Naive thymus-derived CD8-positive, alpha-beta T cell (primary cell): ENCODE measurements around the gene CNOT11. TPM values are rescaled to one million over a fixed set of nuclear protein-coding genes. Genes with fewer than 3 reads are reported as not detected.
"Not testable (repeated sequence)": the region's sequence is repeated elsewhere in the genome, so short reads cannot be mapped to it uniquely, and the experiment has no call there.

Source experiments
- ATAC-seq, 2 donors: fragments of 150-1000 bp; cut with Tn5 transposase in 1 of 2; sonication (Bioruptor Pico), chemical (Tn5 transposase) in 1 of 2; 1 replicate in 1 of 2; 2 replicates in 1 of 2; pipeline ENCODE4 v1.10.0; 2021; ENCODE audit warnings: mild to moderate bottlenecking in 2 of 2, moderate library complexity in 2 of 2
- POLR2A ChIA-PET: fragments of 350-600 bp; sonication (Branson Sonifier 250); formaldehyde crosslinking; loops from one replicate; lab custom pipeline; 2021; ENCODE audit warnings: antibody characterized with exemption; lab: Charles Lee
- DNase-seq, 10 donors: peaks; one replicate each; pipeline versions ENCODE4 v3.0.0 to v3.0.0-alpha.2; 2020 to 2022
- H3K27ac Mint-ChIP-seq, 10 donors: one replicate each; pipeline ENCODE4 v1.8.0; 2020 to 2022; ENCODE audit warnings: mild to moderate bottlenecking in 10 of 10, mixed read lengths in 10 of 10, moderate library complexity in 4 of 10, inconsistent platforms in 1 of 10
- H3K27me3 Mint-ChIP-seq, 5 donors: one replicate each; pipeline ENCODE4 v1.8.0; 2021 to 2022; ENCODE audit warnings: mixed read lengths in 5 of 5
- H3K36me3 Mint-ChIP-seq, 3 donors: one replicate each; pipeline ENCODE4 v1.8.0; 2020 to 2022; ENCODE audit warnings: mixed read lengths in 3 of 3, mild to moderate bottlenecking in 2 of 3, inconsistent platforms in 1 of 3
- H3K4me1 Mint-ChIP-seq, 4 donors: one replicate each; pipeline ENCODE4 v1.8.0; 2021 to 2022; ENCODE audit warnings: mixed read lengths in 4 of 4
- H3K4me3 Mint-ChIP-seq, 10 donors: one replicate each; pipeline ENCODE4 v1.8.0; 2020 to 2022; ENCODE audit warnings: mild to moderate bottlenecking in 10 of 10, mixed read lengths in 10 of 10, moderate library complexity in 6 of 10, inconsistent platforms in 1 of 10
- H3K9me3 Mint-ChIP-seq, 9 donors: one replicate each; pipeline ENCODE4 v1.8.0; 2020 to 2022; ENCODE audit warnings: mixed read lengths in 9 of 9, mild to moderate bottlenecking in 3 of 9, inconsistent platforms in 1 of 9, moderate library complexity in 1 of 9
- polyA plus RNA-seq, 3 donors: library from polyadenylated mRNA; unstranded; fragments of 300-500 nt; fragmentation: Illumina TruSeq; gene quantifications; one replicate each; pipeline ENCODE4 v1.2.3, GENCODE V29; 2021
- total RNA-seq, 8 experiments: library from RNA in 2 of 8; stranded (reverse) in 2 of 8; gene quantifications; one replicate each; pipeline ENCODE4 v1.2.3 and lab custom pipeline; 2021 to 2026

Gene CNOT11
- total and polyA plus RNA-seq, 5 experiments from 2014 or later = 51.6 to 69.3 (median 64.2) TPM

DNA sequence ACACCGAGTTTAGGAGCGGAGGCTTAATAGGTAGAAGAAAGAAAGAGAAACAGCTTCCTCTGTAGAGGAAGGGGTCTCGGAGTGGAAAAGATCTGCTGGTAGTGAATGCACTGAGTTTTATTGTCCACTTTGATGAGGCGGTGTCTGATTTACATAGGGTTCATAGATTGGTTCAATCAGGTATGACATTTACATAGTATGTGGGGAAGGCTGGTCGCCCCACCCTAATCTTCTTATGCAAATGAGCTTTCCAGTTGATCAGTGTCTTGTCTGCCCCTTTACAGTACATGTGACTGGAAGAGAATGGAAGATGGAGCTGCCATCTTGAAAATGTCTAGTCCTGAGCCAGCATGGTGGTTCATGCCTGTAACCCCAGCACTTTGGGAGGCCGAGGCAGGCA lies 19.9 kb upstream of the CNOT11 start:
- no peak for DNase-seq
- Mint-ChIP-seq H3K27me3 (no peaks in the 10 kb centered on the region), H3K4me1 (no peaks in the 10 kb centered on the region), H3K27ac (no peak overlapping the region), H3K36me3 (peaks cover 0 to 23% (median 5%) of the 10 kb centered on the region in 3 donors), H3K9me3 (peaks cover 0 to 4% (median 0%) of the 10 kb centered on the region in 9 donors), H3K4me3 (no peak overlapping the region)
- POLR2A ChIA-PET = interaction anchor here (0.7 kb wide), 1 partner anchor 661 kb away, joined by 4 read pairs; no protein-coding TSS in a partner anchor
- no peak for ATAC-seq

GRCh38 chr2:101234169-101234938 lies 18.3 kb upstream of the CNOT11 start:
- Mint-ChIP-seq H3K4me3 (no peak overlapping the region), H3K27ac (no peak overlapping the region), H3K9me3 (peaks cover 0 to 4% (median 0%) of the 10 kb centered on the region in 9 donors), H3K36me3 (peaks cover 0 to 21% (median 5%) of the 10 kb centered on the region in 3 donors), H3K4me1 (peaks cover 0 to under 1% (median 0%) of the 10 kb centered on the region in 4 donors), H3K27me3 (no peaks in the 10 kb centered on the region)
- ATAC-seq = no peak
- DNase-seq = no peak
- POLR2A ChIA-PET = no interaction called here

DNA sequence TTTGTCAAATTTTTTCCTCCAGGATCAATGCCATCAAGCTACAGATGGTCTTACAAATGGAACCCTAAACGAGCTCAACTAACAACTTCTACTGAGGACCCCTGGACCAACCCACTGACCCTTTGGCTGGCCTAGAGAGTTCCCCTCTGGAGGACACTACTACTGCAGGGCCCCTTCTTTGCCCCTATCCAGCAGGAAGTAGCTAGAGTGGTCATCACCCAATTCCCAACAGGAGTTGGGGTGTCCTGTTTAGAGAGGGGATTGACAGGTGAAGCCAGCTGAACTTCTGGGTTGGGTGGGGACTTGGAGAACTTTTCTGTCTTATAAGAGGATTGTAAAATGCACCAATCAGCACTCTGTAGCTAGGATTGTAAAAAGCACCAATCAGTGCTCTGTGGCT lies 16.7 kb upstream of the CNOT11 start:
- not testable (repeated sequence) for H3K4me1 Mint-ChIP-seq

GRCh38 chr2:101237944-101238343 lies 14.7 kb upstream of the CNOT11 start:
- H3K4me1 Mint-ChIP-seq, H3K4me3 Mint-ChIP-seq, ATAC-seq, H3K36me3 Mint-ChIP-seq, H3K9me3 Mint-ChIP-seq, H3K27me3 Mint-ChIP-seq, DNase-seq, POLR2A ChIA-PET, H3K27ac Mint-ChIP-seq: not testable (repeated sequence)

More for the DNA sequence above, 16.7 kb upstream of the CNOT11 start:
- peaks cover 0 to 12% (median 5%) of the 10 kb centered on the region in 3 donors for H3K36me3 Mint-ChIP-seq
- DNase-seq, H3K27ac Mint-ChIP-seq, H3K9me3 Mint-ChIP-seq, ATAC-seq, POLR2A ChIA-PET, H3K27me3 Mint-ChIP-seq, H3K4me3 Mint-ChIP-seq: not testable (repeated sequence)

DNA sequence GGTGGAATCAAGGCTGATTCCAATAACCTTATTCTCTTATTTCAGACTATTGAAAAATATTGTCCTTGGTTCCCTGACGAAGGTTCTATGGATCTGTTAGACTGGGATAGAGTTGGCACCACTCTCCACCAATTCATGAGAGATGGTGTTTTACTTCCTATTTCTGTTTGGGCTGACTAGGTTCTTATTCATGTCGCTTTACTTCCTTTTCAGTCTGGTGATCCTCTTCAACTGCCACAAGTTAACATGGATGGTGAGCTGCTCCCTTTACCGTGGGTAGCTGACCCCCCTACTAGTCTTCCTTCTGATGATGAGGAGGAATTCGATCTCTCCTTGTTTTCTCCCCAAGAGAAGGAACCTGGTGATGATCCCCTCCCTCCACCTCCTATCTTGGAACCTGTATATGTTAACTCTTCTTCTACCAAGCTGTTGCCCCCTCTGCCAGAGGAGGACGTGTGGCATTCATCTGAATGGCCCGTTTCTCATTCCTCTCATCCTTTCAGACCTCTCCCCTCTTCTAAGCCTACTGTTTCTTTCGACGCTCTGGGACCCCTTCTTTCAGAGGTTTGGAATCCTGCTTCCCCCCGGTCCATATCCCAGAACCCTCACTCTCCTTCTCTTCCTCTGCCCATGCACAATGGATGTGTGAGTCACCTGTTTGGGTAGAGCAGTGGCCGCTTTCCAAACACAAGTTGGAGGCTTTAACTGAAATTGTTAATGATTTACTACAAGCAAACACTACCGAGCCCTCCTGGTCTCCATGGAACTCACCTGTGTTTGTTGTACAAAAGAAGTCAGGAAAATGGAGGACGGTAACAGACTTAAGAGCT lies 13.5 kb upstream of the CNOT11 start:
- Mint-ChIP-seq H3K4me3 (no peak overlapping the region), H3K27me3 (peaks cover 0 to 3% (median 0%) of the 10 kb centered on the region in 5 donors), H3K36me3 (peaks cover 0 to 7% (median 0%) of the 10 kb centered on the region in 3 donors), H3K4me1 (peaks cover 0 to 7% (median 3%) of the 10 kb centered on the region in 4 donors), H3K9me3 (peaks cover 0 to 4% (median 0%) of the 10 kb centered on the region in 9 donors), H3K27ac (peak overlapping the region in 1 of 10 donors; percentile 46)
- POLR2A ChIA-PET = no interaction called here
- DNase-seq (no peak), ATAC-seq (no peak)

- H3K9me3 Mint-ChIP-seq, ATAC-seq, H3K4me3 Mint-ChIP-seq, H3K27me3 Mint-ChIP-seq, DNase-seq, POLR2A ChIA-PET, H3K4me1 Mint-ChIP-seq, H3K36me3 Mint-ChIP-seq: not testable (repeated sequence)
- H3K27ac Mint-ChIP-seq = peak overlapping the region in 1 of 10 donors; percentile 46
These were observed 12.9 kb upstream of the CNOT11 start for GRCh38 chr2:101239760-101240118.

DNA sequence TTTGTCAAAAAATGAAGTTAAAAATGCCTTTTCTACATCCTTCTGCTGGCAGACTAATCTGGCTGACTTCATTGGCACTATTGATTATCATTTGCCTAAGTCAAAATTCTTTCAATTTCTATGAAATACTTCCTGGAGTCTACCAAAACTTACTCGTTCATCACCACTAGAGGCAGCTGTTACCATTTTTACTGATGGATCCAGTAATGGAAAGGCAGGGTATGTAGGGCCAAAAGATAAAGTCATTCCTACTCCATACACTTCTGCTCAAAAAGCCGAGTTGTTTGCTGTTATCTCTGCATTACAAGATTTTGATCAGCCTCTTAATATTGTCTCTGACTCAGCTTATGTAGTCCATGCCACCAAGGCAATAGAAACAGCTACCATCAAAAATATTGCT lies 12.0 kb upstream of the CNOT11 start:
- peak overlapping the region in 2 of 10 donors; percentile 11 to 26 for H3K27ac Mint-ChIP-seq
- not testable (repeated sequence) for H3K27me3 Mint-ChIP-seq, H3K36me3 Mint-ChIP-seq, H3K4me3 Mint-ChIP-seq, H3K4me1 Mint-ChIP-seq, H3K9me3 Mint-ChIP-seq, ATAC-seq
- POLR2A ChIA-PET = interaction anchor here (0.7 to 0.9 kb wide), 2 partner anchors 12 to 21 kb away, joined by 3 read pairs; partner anchors contain the start of gene CNOT11
- DNase-seq = peak in 2 of 10 donors; percentile 17 to 30

DNA sequence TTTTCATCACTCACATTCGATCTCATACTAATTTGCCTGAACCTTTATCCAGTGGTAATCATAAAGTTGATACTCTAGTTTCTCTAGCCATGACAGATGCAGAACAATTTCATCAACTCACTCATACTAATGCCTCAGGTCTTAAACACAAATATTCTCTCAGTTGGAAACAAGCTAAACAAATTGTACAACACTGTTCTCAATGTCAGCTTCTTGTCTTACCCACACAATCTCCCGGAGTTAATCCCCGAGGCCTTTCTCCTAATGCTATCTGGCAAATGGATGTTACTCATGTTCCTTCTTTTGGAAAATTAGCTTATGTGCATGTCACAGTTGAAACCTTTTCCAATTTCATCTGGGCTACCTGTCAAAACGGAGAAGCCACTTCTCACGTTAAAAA lies 11.5 kb upstream of the CNOT11 start:
- Mint-ChIP-seq H3K27ac (peak overlapping the region in 1 of 10 donors; percentile 26), H3K36me3 (peaks cover 0 to 7% (median 0%) of the 10 kb centered on the region in 3 donors), H3K4me1 (peaks cover 0 to 7% (median 3%) of the 10 kb centered on the region in 4 donors), H3K9me3 (peaks cover 0 to 4% (median 0%) of the 10 kb centered on the region in 9 donors), H3K27me3 (peaks cover 0 to 3% (median 0%) of the 10 kb centered on the region in 5 donors), H3K4me3 (no peak overlapping the region)
- ATAC-seq (no peak), DNase-seq (no peak)
- POLR2A ChIA-PET = interaction anchor here (0.7 to 0.9 kb wide), 2 partner anchors 11 to 20 kb away, joined by 3 read pairs; partner anchors contain the start of gene CNOT11

DNA sequence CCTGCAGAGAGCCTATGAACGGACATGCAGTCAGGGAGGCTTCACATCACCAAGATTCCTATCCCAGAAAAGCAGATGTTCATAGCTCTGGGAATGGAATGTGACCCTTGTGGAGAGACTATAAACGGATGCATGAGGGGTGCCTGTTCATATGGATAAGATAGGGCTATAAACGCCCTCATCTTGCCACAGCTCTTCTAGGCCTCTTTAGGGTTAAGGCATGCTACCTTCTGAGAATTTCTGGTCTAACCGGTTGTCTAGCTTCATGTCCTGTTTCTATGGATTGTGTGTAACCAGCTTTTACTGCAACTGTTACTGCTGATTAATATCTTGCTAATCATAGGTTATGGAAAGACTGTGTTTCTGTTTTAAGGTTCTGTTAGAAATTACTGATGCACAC lies 8.3 kb upstream of the CNOT11 start:
- H3K36me3 Mint-ChIP-seq, H3K4me3 Mint-ChIP-seq, H3K27me3 Mint-ChIP-seq, ATAC-seq, DNase-seq, H3K9me3 Mint-ChIP-seq, H3K4me1 Mint-ChIP-seq, POLR2A ChIA-PET, H3K27ac Mint-ChIP-seq: not testable (repeated sequence)

DNA sequence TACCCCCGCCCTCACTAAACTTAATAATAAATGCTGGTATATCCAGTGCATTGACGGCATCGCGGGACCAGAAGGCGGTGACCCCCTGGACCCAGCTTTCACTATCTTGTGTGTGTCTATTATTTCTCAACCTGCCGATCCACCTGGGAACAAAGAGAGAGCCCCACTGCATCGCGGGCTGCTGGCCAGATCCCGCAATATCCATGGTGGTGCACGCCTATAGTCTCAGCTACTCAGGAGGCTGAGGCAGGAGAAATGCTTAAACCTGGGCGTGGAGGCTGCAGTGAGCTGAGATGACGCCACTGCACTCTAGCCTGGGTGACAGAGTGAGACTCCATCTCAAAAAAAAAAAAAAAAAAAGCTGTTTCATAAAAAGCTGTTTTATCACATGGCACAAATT lies 7.8 kb upstream of the CNOT11 start:
- H3K4me1 Mint-ChIP-seq, POLR2A ChIA-PET, ATAC-seq: not testable (repeated sequence)

GRCh38 chr2:101245468-101245867 lies 7.2 kb upstream of the CNOT11 start:
- H3K36me3 Mint-ChIP-seq, H3K27ac Mint-ChIP-seq, H3K27me3 Mint-ChIP-seq, DNase-seq, H3K4me1 Mint-ChIP-seq, H3K4me3 Mint-ChIP-seq, H3K9me3 Mint-ChIP-seq, POLR2A ChIA-PET, ATAC-seq: not testable (repeated sequence)

More for the DNA sequence above, 7.8 kb upstream of the CNOT11 start:
- not testable (repeated sequence) for H3K36me3 Mint-ChIP-seq, H3K9me3 Mint-ChIP-seq, H3K27me3 Mint-ChIP-seq, DNase-seq, H3K4me3 Mint-ChIP-seq, H3K27ac Mint-ChIP-seq

DNA sequence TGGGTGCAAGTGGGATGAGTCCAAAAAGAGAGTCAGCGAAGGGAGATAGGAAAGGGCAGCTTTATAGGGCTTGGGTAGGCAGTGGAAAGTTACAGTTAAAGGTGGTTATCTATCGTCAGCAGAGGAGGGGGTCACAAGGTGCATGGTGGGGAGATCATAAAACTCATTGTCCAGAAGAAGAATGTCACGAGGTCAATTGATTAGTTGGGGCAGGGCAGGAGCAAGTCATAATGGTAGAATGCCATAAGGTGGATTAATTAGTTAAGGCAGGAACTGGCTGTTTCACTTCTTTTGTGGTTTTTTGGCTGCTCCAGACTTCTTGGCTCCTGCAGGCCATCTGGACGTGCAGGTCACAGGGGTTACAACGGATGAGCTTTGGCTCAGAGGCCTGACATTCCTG lies 3.9 kb upstream of the CNOT11 start:
- H3K27ac Mint-ChIP-seq, H3K9me3 Mint-ChIP-seq, DNase-seq, POLR2A ChIA-PET, H3K27me3 Mint-ChIP-seq, H3K4me3 Mint-ChIP-seq, ATAC-seq, H3K36me3 Mint-ChIP-seq: not testable (repeated sequence)
- H3K4me1 Mint-ChIP-seq = peaks cover 11 to 24% (median 15%) of the 10 kb centered on the region in 4 donors

DNA sequence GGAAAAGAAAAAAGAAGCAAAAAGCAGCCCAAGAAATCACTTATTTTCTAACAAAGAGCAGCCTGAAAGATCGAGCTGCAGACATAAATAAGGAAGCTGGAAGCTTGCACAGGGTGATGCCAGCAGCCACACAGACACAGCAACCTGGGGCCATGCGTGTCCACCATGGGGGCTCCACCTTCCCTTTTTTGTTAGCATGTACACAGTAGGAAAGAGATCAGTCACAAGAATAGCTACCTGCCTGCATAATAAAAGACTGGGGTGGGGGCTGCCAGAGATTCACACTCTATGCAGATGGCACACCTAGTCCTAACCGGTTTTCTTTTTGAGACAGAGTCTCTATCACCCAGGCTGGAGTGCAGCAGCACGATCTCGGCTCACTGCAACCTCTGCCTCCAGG lies 2.9 kb upstream of the CNOT11 start:
- POLR2A ChIA-PET = interaction anchor here (0.6 kb wide), 1 partner anchor 20 kb away, joined by 5 read pairs; no protein-coding TSS in a partner anchor
- Mint-ChIP-seq H3K27me3 (peaks cover 0 to 2% (median 0%) of the 10 kb centered on the region in 5 donors), H3K4me3 (peak overlapping the region in 1 of 10 donors; percentile 29), H3K36me3 (no peaks in the 10 kb centered on the region), H3K4me1 (peaks cover 17 to 35% (median 25%) of the 10 kb centered on the region in 4 donors), H3K27ac (no peak overlapping the region), H3K9me3 (no peaks in the 10 kb centered on the region)
- ATAC-seq (no peak), DNase-seq (no peak)
